HFF-Myc (cell line): Measurements from ENCODE around the gene ATP11A.
"Not testable (repeated sequence)": the region's sequence is repeated elsewhere in the genome, so short reads cannot be mapped to it uniquely, and the experiment has no call there.

Experiments used
- DNase-seq: peaks from one replicate; pipeline ENCODE4 v3.0.0-alpha.2; 2011; ENCODE audit warnings: low read depth; ENCODE audit errors: extremely low read depth
- H3K4me3 ChIP-seq: replicated peaks from 2 replicates; pipeline ENCODE4 v1.5.1; 2011; ENCODE audit warnings: low read depth, mild to moderate bottlenecking, control low read depth, low read length
- CTCF ChIP-seq: IDR thresholded peaks from 2 replicates; pipeline ENCODE4 v1.5.1; 2012; ENCODE audit warnings: mild to moderate bottlenecking, low read depth, low read length, control low read depth; ENCODE audit errors: missing control alignments

The ATP11A gene

GRCh38 chr13:112706171-112706570 is 16.3 kb downstream of the ATP11A start:
- no peak for DNase-seq
- no peak overlapping the region for H3K4me3 ChIP-seq
- TF ChIP-seq CTCF: no peak

GRCh38 chr13:112708560-112709240 is 18.9 kb downstream of the ATP11A start:
- TF ChIP-seq CTCF: no peak
- H3K4me3 ChIP-seq: no peak overlapping the region
- DNase-seq: no peak

GRCh38 chr13:112709316-112709715 is 19.5 kb downstream of the ATP11A start:
- not testable (repeated sequence) for DNase-seq, H3K4me3 ChIP-seq

DNA sequence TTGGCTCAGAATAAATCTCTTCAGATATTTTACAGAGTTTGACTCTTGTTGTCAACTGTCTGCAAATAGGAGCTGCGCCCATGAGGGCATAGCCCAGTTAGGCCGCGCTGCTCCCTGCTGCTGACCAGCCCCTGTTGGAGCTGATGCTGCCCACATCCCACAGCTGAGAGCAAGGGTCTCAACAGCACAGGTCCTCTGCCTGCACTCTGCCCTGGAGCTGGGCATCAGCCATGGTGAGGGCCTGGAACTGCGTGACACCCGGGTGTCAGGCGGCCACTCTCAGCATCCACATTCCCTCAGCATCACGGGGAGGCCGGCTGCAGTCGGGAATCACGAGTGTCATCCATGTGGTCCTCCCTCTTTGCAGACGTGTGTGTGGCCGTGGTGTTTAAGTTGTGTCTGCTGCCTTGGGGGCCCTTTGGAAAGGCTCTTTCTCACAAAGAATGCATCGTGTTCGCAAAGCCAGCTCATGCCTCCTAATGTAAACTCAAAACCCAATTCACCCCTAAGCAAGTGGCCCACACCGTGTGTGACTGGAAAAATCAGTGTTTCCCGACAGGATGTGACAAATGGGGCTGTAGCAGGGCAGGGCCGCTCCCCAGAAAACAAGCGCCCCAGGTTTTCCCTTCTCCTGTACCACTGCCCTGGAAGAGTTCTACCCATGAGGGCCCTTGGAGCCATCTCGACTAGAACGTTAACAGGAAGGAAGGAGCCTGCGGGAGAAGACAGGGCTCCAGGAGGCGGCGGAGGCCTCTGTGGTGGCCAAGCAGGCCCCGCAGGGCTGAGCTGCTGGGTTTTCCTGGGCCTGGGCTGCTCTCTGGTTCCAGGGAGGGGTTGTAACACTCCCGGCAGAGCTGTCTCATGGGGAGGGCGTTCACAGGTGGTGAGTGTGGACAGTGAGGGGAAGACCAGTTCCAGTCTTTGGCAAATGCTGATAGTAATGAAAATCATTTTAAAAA is 20.3 kb downstream of the ATP11A start:
- no peak for DNase-seq
- TF ChIP-seq CTCF: no peak
- no peak overlapping the region for H3K4me3 ChIP-seq

DNA sequence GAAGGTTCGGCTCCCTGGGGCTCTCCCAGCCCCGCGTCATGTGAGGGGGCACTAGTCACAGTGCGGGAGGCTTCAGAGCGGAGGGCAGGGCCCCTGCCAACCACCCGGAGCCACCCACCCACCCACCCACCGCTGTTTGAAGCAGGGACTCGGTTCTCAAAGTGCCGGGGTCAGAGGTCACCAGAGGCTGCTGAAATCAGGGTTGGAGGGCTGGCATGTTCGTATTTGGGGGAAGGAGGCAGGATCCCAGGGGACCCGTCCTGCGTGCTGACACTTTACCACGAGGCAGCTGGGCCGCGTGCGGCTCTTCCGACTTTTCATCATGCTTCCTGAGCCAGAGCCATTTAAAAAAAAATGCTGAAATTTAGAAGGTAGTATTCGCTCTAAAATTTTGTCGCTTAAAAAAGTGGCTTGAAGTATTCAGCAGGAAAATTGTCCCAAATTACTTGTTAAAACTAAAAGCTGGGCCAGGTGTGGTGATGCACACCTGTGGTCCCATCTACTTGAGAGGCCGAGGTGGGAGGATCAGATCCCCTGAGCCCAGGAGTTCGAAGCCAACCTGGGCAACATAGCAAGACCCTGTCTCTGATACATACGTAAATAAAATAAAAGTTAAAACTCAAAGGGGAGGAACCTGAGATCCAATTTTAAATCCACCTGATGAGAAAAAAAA is 21.2 kb downstream of the ATP11A start:
- no peak for TF ChIP-seq CTCF
- no peak for DNase-seq
- H3K4me3 ChIP-seq: peak overlapping the region; percentile 22; the same call in 1 of the 2 replicates

GRCh38 chr13:112711528-112712265 is 21.9 kb downstream of the ATP11A start:
- TF ChIP-seq CTCF: peak; percentile 23
- H3K4me3 ChIP-seq: peak overlapping the region; percentile 22; the same call in 1 of the 2 replicates
- peak; percentile 91 for DNase-seq
